Thyroid gland (tissue), 4 donors: ENCODE measurements around the gene PLEKHF1. TPM values are rescaled to one million over a fixed set of nuclear protein-coding genes. Genes with fewer than 3 reads are reported as not detected.
A peak's percentile ranks its signal among the peaks of the same experiment; 100 is the strongest.
"Not testable (repeated sequence)": the region's sequence is repeated elsewhere in the genome, so short reads cannot be mapped to it uniquely, and the experiment has no call there.

Experiments
- DNase-seq, 2 donors: peaks; one replicate each; pipeline ENCODE4 v3.0.0-alpha.2; 2019
- H3K27ac ChIP-seq, 3 donors: fragments of 200-600 bp; sonication (generic); 1 replicate in 2 of 3; 2 replicates in 1 of 3; pipeline ENCODE4 v1.5.1; 2016 to 2019; ENCODE audit warnings: mild to moderate bottlenecking in 1 of 3, moderate library complexity in 1 of 3
- H3K27me3 ChIP-seq: fragments of 200-600 bp; sonication (generic); one replicate; pipeline ENCODE4 v1.5.1; 2019
- H3K36me3 ChIP-seq, 2 donors: fragments of 200-600 bp; sonication (generic); one replicate each; pipeline ENCODE4 v1.5.1; 2016 to 2019
- H3K4me1 ChIP-seq, 2 donors: fragments of 200-600 bp; sonication (generic); one replicate each; pipeline ENCODE4 v1.5.1; 2017 to 2019
- H3K4me3 ChIP-seq, 3 donors: fragments of 200-600 bp; sonication (generic); replicated peaks in 1 of 3; 1 replicate in 2 of 3; 2 replicates in 1 of 3; pipeline ENCODE4 v1.5.1; 2016; ENCODE audit warnings: mild to moderate bottlenecking in 1 of 3
- H3K9me3 ChIP-seq: fragments of 200-600 bp; sonication (generic); one replicate; pipeline ENCODE4 v1.5.1; 2017
- CTCF ChIP-seq, 6 experiments: fragments of 200-600 bp in 3 of 6; fragments of 450-650 bp in 3 of 6; sonication (generic) in 3 of 6; IDR thresholded peaks; one replicate each; pipeline ENCODE4 v1.5.1; 2016 to 2019; ENCODE audit warnings: antibody characterized with exemption in 6 of 6, mild to moderate bottlenecking in 2 of 6, inconsistent platforms in 1 of 6, moderate library complexity in 1 of 6
- POLR2A ChIP-seq, 2 donors: fragments of 450-650 bp; IDR thresholded peaks; one replicate each; pipeline ENCODE4 v1.6.1; 2017; ENCODE audit warnings: antibody characterized with exemption in 2 of 2, mild to moderate bottlenecking in 2 of 2, moderate library complexity in 1 of 2
- WGBS, 2 donors: methylation state at CpG; one replicate each; pipeline ENCODE4 v1.1.5; 2017; 5-methylcytosine and 5-hydroxymethylcytosine counted together
- intact Hi-C: fragments of 100-400 bp; cut with DNase I; formaldehyde crosslinking; loops from one replicate; pipeline ENCODE4 v1.15.1; 2023
- total RNA-seq, 4 donors: library from RNA; depleted of rRNA; stranded (reverse); fragments of >200 nt; gene quantifications; one replicate each; pipeline ENCODE4 v1.2.3, GENCODE V29; 2016

PLEKHF1 gene
- total RNA-seq, 4 donors from 2014 or later: 12.1 to 20.3 (median 16.5) TPM

GRCh38 chr19:29667387-29667783, 2.1 kb downstream of the PLEKHF1 start:
- no peak for TF ChIP-seq CTCF (IDR thresholded peaks at IDR 0.05)
- no peak for TF ChIP-seq POLR2A (IDR thresholded peaks at IDR 0.05)
- intact Hi-C loops: loop anchor here (10.0 kb wide), 1 partner anchor 47 kb away; the partner anchor contains the start of gene C19orf12
- no peaks in the 10 kb centered on the region for H3K27me3 ChIP-seq
- H3K9me3 ChIP-seq: no peaks in the 10 kb centered on the region
- WGBS, 2 donors: 82 to 92% methylated on average over 11 of the region's 11 CpGs
- H3K36me3 ChIP-seq: no peaks in the 10 kb centered on the region
- peaks cover 25 to 73% of the 10 kb centered on the region in 2 donors for H3K4me1 ChIP-seq
- no peak for DNase-seq
- H3K4me3 ChIP-seq: peak overlapping the region in 1 of 3 donors; percentile 93
- peak overlapping the region in 2 of 3 donors; percentile 66 to 81 for H3K27ac ChIP-seq

- DNase-seq: no peak
- intact Hi-C loops: loop anchor here (10.0 kb wide), 1 partner anchor 47 kb away; the partner anchor contains the start of gene C19orf12
Observed at GRCh38 chr19:29667901-29668341, 2.7 kb downstream of the PLEKHF1 start.

GRCh38 chr19:29668746-29669609, 3.7 kb downstream of the PLEKHF1 start:
- H3K4me1 ChIP-seq: peaks cover 15 to 65% of the 10 kb centered on the region in 2 donors
- DNase-seq: no peak
- WGBS, 2 donors: 87 to 89% methylated on average over 10 to 13 of the region's 13 CpGs

More at GRCh38 chr19:29667901-29668341, 2.7 kb downstream of the PLEKHF1 start:
- TF ChIP-seq POLR2A (IDR thresholded peaks at IDR 0.05) (no peak), CTCF (IDR thresholded peaks at IDR 0.05) (no peak)
- peaks cover 19 to 73% of the 10 kb centered on the region in 2 donors for H3K4me1 ChIP-seq
- 71 to 72% methylated on average over 3 to 7 of the region's 7 CpGs for WGBS, 2 donors
- H3K36me3 ChIP-seq: no peaks in the 10 kb centered on the region
- H3K27me3 ChIP-seq: no peaks in the 10 kb centered on the region
- H3K4me3 ChIP-seq: no peak overlapping the region
- peak overlapping the region in 1 of 3 donors; percentile 6 for H3K27ac ChIP-seq
- H3K9me3 ChIP-seq: no peaks in the 10 kb centered on the region

GRCh38 chr19:29670255-29670654, 5.0 kb downstream of the PLEKHF1 start:
- no peaks in the 10 kb centered on the region for H3K27me3 ChIP-seq
- no peak overlapping the region for H3K4me3 ChIP-seq
- intact Hi-C loops: no loop called here
- no peak for DNase-seq
- peaks cover 15 to 55% of the 10 kb centered on the region in 2 donors for H3K4me1 ChIP-seq
- TF ChIP-seq POLR2A (IDR thresholded peaks at IDR 0.05) (no peak), CTCF (IDR thresholded peaks at IDR 0.05) (no peak)
- H3K27ac ChIP-seq: no peak overlapping the region
- WGBS, 2 donors: 94 to 95% methylated on average over 5 of the region's 5 CpGs
- no peaks in the 10 kb centered on the region for H3K9me3 ChIP-seq
- H3K36me3 ChIP-seq: peaks cover 11 to 12% of the 10 kb centered on the region in 2 donors

More at GRCh38 chr19:29668746-29669609, 3.7 kb downstream of the PLEKHF1 start:
- Histone ChIP-seq H3K36me3 (peaks cover 0 to 1% of the 10 kb centered on the region in 2 donors), H3K4me3 (no peak overlapping the region), H3K9me3 (no peaks in the 10 kb centered on the region), H3K27ac (no peak overlapping the region), H3K27me3 (no peaks in the 10 kb centered on the region)
- TF ChIP-seq POLR2A (IDR thresholded peaks at IDR 0.05): no peak
- no peak for TF ChIP-seq CTCF (IDR thresholded peaks at IDR 0.05)
- intact Hi-C loops: loop anchor here (10.0 kb wide), 1 partner anchor 46 kb away; the partner anchor contains the start of gene C19orf12

GRCh38 chr19:29671026-29671392, 5.7 kb downstream of the PLEKHF1 start:
- Histone ChIP-seq H3K27ac (peak overlapping the region in 1 of 3 donors; percentile 44), H3K36me3 (peaks cover 12 to 17% of the 10 kb centered on the region in 2 donors), H3K4me1 (peaks cover 12 to 54% of the 10 kb centered on the region in 2 donors)
- DNase-seq, H3K4me3 ChIP-seq, intact Hi-C loops, H3K27me3 ChIP-seq, H3K9me3 ChIP-seq: not testable (repeated sequence)
- 73 to 80% methylated on average over 6 of the region's 6 CpGs for WGBS, 2 donors
